GM23338 (cell line): ENCODE results near the gene ABHD10.

Experiments used
- CREB1 ChIP-seq: fragments of 250-450 bp; sonication (Bioruptor Pico); IDR thresholded peaks from 2 replicates; pipeline ENCODE4 v1.5.0; 2020; ENCODE audit warnings: low read depth, mild to moderate bottlenecking, moderate library complexity
- CTCF ChIP-seq, 2 experiments: fragments of 200-600 bp in 1 of 2; sonication (generic) in 1 of 2; conservative IDR thresholded peaks; 2 replicates each; pipeline versions ENCODE4 v1.5.1 to v1.6.1; 2016 to 2017; ENCODE audit warnings: antibody characterized with exemption in 2 of 2, low read depth in 2 of 2, mild to moderate bottlenecking in 2 of 2, moderate library complexity in 1 of 2
- EZH2 ChIP-seq: fragments of 200-600 bp; sonication (generic); IDR thresholded peaks from one replicate; pipeline ENCODE4 v1.8.0; 2017; ENCODE audit warnings: antibody characterized with exemption, mild to moderate bottlenecking, low read depth; ENCODE audit not compliant: unreplicated experiment
- EZH2phosphoT487 ChIP-seq: fragments of 200-600 bp; sonication (generic); IDR thresholded peaks from one replicate; pipeline ENCODE4 v1.8.1; 2018; ENCODE audit warnings: antibody characterized with exemption; ENCODE audit not compliant: unreplicated experiment
- JUNB ChIP-seq: IDR thresholded peaks from one replicate; pipeline ENCODE4 v1.6.1; 2016; ENCODE audit warnings: antibody characterized with exemption; ENCODE audit not compliant: unreplicated experiment
- NANOG ChIP-seq: IDR thresholded peaks from 2 replicates; pipeline ENCODE4 v1.6.1; 2016; ENCODE audit warnings: antibody characterized with exemption, borderline replicate concordance
- POLR2AphosphoS5 ChIP-seq: IDR thresholded peaks from 2 replicates; pipeline ENCODE4 v1.6.1; 2016; ENCODE audit warnings: antibody characterized with exemption, low read depth
- REST ChIP-seq: IDR thresholded peaks from one replicate; pipeline ENCODE4 v1.6.1; 2018; ENCODE audit warnings: antibody characterized with exemption; ENCODE audit not compliant: unreplicated experiment
- STAT1 ChIP-seq: IDR thresholded peaks from one replicate; pipeline ENCODE4 v1.6.1; 2016; ENCODE audit warnings: antibody characterized with exemption; ENCODE audit not compliant: unreplicated experiment
- ZNF331 ChIP-seq: fragments of 250-450 bp; sonication (Bioruptor Pico); IDR thresholded peaks from 2 replicates; pipeline ENCODE4 v1.5.0; 2020; ENCODE audit warnings: low read depth, mild to moderate bottlenecking, moderate library complexity
- ZNF462 ChIP-seq: fragments of 250-450 bp; sonication (Bioruptor Pico); IDR thresholded peaks from 2 replicates; pipeline ENCODE4 v1.5.0; 2020; ENCODE audit warnings: mild to moderate bottlenecking, moderate library complexity
- TF ChIP-seq, protein P1 (sequence below): IDR thresholded peaks from 2 replicates; pipeline ENCODE4 v1.6.1; 2016; ENCODE audit warnings: antibody characterized with exemption

DNA sequence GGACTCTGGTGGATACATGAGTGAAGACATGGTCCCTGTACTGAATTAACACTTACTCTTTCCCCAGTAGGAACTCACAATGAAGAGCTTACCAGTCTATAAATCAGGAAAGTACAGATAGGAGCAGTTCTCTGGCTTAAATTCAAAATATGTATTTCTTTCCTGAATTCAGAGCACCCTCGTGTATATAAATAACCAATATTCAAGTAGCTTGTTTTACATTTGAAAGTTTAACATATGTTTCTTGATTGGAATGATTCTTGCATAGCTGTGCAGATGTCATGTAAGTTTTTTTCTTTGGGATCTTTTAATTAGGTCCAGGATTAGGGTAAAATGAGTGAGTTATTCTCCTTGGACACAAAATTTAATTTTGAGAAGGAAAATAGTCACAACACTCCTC, 40.9 kb downstream of the ABHD10 start:
- no peak for TF ChIP-seq CTCF (conservative IDR thresholded peaks at IDR 0.05; ENCODE audit: low read depth in 2 of 2)
- TF ChIP-seq EZH2, result no peak
- no peak for TF ChIP-seq CREB1 (CRISPR knock-in tag)
- no peak for TF ChIP-seq POLR2AphosphoS5
- TF ChIP-seq, protein P1, sequence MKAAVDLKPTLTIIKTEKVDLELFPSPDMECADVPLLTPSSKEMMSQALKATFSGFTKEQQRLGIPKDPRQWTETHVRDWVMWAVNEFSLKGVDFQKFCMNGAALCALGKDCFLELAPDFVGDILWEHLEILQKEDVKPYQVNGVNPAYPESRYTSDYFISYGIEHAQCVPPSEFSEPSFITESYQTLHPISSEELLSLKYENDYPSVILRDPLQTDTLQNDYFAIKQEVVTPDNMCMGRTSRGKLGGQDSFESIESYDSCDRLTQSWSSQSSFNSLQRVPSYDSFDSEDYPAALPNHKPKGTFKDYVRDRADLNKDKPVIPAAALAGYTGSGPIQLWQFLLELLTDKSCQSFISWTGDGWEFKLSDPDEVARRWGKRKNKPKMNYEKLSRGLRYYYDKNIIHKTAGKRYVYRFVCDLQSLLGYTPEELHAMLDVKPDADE, result no peak
- no peak for TF ChIP-seq EZH2phosphoT487
- no peak for TF ChIP-seq ZNF462 (CRISPR knock-in tag)
- no peak for TF ChIP-seq REST
- no peak for TF ChIP-seq JUNB
- TF ChIP-seq NANOG, result no peak
- TF ChIP-seq ZNF331 (CRISPR knock-in tag), result no peak
- TF ChIP-seq STAT1, result no peak
